HepG2 (cell line): ENCODE measurements around the gene GPR62. TPM values are rescaled to one million over a fixed set of nuclear protein-coding genes. Genes with fewer than 3 reads are reported as not detected.

ENCODE experiments used
- BCL3 ChIP-seq: sonication (generic); formaldehyde crosslinking; IDR thresholded peaks from 2 replicates; pipeline ENCODE4 v1.5.1; 2020; ENCODE audit warnings: mild to moderate bottlenecking, missing genetic modification reagents, moderate library complexity
- CEBPG ChIP-seq: IDR thresholded peaks from 2 replicates; pipeline ENCODE4 v1.6.1; 2016
- HNF4A ChIP-seq: sonication (generic); formaldehyde crosslinking; IDR thresholded peaks from 2 replicates; pipeline ENCODE4 v1.4.0; 2020; ENCODE audit warnings: missing genetic modification reagents
- MAFF ChIP-seq: IDR thresholded peaks from 2 replicates; pipeline ENCODE4 v1.6.1; 2011; ENCODE audit warnings: low read depth, low read length, improper control_type of control experiment
- PAWR ChIP-seq: sonication (generic); formaldehyde crosslinking; IDR thresholded peaks from 2 replicates; pipeline ENCODE4 v1.4.0; 2020; ENCODE audit warnings: missing genetic modification reagents, mild to moderate bottlenecking, borderline replicate concordance
- RFX3 ChIP-seq: IDR thresholded peaks from 2 replicates; pipeline ENCODE4 v1.6.1; 2016; ENCODE audit warnings: missing biosample characterization, missing genetic modification reagents
- SKI ChIP-seq: fragments of 450-650 bp; IDR thresholded peaks from one replicate; pipeline ENCODE4 v1.6.1; 2018; ENCODE audit warnings: mild to moderate bottlenecking; ENCODE audit not compliant: partially characterized antibody
- ZC3H4 ChIP-seq: sonication (generic); formaldehyde crosslinking; IDR thresholded peaks from 2 replicates; pipeline ENCODE4 v1.4.0; 2020; ENCODE audit warnings: missing genetic modification reagents, borderline replicate concordance
- ZNF24 ChIP-seq: fragments of 450-650 bp; IDR thresholded peaks from 2 replicates; pipeline ENCODE4 v1.6.1; 2017; ENCODE audit warnings: antibody characterized with exemption, mild to moderate bottlenecking
- polyA plus RNA-seq, 8 experiments: library from polyadenylated mRNA; depleted of rRNA in 3 of 8; stranded (reverse) in 7 of 8; unstranded in 1 of 8; fragments of >200 nt; fragmentation: Illumina TruSeq in 4 of 8; extraction: Trizol in 4 of 8; gene quantifications; 2 replicates each; pipeline versions ENCODE4 v1.2.1 to v1.2.3, GENCODE V29; 2011 to 2016; ENCODE audit warnings: low read depth in 4 of 8, missing spikeins in 1 of 8, mixed read lengths in 1 of 8; ENCODE audit not compliant: insufficient read depth in 1 of 8
- total RNA-seq, 5 experiments: library from RNA; depleted of rRNA; stranded (reverse); fragments of >200 nt; fragmentation: Illumina TruSeq; extraction: Trizol; gene quantifications; 2 replicates each; pipeline ENCODE4 v1.2.3, GENCODE V29; 2016; ENCODE audit warnings: low read depth in 1 of 5
- TF ChIP-seq, protein P1 (sequence below): sonication (generic); formaldehyde crosslinking; IDR thresholded peaks from one replicate; pipeline ENCODE4 v1.5.1; 2020; ENCODE audit warnings: mild to moderate bottlenecking, missing genetic modification reagents; ENCODE audit errors: not compliant biosample characterization
- TF ChIP-seq, protein P2 (sequence below): sonication (generic); formaldehyde crosslinking; IDR thresholded peaks from 2 replicates; pipeline ENCODE4 v1.8.1; 2022; ENCODE audit warnings: low read depth, mild to moderate bottlenecking, missing genetic modification reagents
- TF ChIP-seq, protein P3 (sequence below): sonication (generic); formaldehyde crosslinking; IDR thresholded peaks from 2 replicates; pipeline ENCODE4 v1.4.0; 2020; ENCODE audit warnings: missing genetic modification reagents, borderline replicate concordance
- TF ChIP-seq, protein P4 (sequence below): IDR thresholded peaks from 2 replicates; pipeline ENCODE4 v1.6.1; 2016; ENCODE audit warnings: missing genetic modification reagents, missing compliant biosample characterization

Gene GPR62
- total and polyA plus RNA-seq, 2 of the 13 experiments (the other 11 are each of a cell fraction or from before 2014, with no cell fraction given) = not detected

DNA sequence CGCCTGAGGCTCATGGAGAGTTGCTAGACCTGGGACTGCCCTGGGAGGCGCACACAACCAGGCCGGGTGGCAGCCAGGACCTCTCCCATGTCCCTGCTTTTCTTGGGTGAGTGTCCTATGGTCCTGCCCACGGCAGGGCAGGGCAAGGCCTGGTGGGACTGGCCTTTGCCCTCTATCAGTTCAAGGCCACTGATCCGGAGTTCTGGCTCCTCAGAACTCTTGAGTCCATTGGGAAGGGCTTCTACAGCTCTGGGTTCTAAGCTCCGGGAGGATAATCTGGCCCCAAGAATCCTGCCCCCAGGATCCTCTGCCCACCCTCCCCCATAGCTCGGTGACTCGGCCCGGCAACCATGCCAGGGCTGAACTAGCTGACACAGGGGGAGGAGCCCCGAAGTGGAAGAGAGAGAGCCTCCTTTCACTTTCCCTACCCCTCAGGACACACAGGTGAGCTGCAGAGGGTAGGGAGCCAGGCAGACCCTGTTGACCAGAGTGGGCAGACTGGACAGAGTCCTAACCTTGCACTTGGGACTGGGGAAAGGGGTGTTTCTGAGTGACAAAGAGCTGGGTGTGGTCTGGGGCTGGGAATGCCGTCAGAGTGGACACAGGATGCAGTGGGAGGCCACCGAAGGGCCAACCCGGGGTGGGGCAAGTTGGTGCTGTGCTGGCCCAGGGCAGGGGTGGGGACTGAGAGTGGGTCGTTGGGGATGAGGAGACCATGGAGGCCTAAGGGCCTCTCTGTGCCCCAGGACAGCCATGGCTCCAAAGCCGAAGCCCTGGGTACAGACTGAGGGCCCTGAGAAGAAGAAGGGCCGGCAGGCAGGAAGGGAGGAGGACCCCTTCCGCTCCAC lies 12.4 kb upstream of the GPR62 start (continued):
- TF ChIP-seq, protein P1, sequence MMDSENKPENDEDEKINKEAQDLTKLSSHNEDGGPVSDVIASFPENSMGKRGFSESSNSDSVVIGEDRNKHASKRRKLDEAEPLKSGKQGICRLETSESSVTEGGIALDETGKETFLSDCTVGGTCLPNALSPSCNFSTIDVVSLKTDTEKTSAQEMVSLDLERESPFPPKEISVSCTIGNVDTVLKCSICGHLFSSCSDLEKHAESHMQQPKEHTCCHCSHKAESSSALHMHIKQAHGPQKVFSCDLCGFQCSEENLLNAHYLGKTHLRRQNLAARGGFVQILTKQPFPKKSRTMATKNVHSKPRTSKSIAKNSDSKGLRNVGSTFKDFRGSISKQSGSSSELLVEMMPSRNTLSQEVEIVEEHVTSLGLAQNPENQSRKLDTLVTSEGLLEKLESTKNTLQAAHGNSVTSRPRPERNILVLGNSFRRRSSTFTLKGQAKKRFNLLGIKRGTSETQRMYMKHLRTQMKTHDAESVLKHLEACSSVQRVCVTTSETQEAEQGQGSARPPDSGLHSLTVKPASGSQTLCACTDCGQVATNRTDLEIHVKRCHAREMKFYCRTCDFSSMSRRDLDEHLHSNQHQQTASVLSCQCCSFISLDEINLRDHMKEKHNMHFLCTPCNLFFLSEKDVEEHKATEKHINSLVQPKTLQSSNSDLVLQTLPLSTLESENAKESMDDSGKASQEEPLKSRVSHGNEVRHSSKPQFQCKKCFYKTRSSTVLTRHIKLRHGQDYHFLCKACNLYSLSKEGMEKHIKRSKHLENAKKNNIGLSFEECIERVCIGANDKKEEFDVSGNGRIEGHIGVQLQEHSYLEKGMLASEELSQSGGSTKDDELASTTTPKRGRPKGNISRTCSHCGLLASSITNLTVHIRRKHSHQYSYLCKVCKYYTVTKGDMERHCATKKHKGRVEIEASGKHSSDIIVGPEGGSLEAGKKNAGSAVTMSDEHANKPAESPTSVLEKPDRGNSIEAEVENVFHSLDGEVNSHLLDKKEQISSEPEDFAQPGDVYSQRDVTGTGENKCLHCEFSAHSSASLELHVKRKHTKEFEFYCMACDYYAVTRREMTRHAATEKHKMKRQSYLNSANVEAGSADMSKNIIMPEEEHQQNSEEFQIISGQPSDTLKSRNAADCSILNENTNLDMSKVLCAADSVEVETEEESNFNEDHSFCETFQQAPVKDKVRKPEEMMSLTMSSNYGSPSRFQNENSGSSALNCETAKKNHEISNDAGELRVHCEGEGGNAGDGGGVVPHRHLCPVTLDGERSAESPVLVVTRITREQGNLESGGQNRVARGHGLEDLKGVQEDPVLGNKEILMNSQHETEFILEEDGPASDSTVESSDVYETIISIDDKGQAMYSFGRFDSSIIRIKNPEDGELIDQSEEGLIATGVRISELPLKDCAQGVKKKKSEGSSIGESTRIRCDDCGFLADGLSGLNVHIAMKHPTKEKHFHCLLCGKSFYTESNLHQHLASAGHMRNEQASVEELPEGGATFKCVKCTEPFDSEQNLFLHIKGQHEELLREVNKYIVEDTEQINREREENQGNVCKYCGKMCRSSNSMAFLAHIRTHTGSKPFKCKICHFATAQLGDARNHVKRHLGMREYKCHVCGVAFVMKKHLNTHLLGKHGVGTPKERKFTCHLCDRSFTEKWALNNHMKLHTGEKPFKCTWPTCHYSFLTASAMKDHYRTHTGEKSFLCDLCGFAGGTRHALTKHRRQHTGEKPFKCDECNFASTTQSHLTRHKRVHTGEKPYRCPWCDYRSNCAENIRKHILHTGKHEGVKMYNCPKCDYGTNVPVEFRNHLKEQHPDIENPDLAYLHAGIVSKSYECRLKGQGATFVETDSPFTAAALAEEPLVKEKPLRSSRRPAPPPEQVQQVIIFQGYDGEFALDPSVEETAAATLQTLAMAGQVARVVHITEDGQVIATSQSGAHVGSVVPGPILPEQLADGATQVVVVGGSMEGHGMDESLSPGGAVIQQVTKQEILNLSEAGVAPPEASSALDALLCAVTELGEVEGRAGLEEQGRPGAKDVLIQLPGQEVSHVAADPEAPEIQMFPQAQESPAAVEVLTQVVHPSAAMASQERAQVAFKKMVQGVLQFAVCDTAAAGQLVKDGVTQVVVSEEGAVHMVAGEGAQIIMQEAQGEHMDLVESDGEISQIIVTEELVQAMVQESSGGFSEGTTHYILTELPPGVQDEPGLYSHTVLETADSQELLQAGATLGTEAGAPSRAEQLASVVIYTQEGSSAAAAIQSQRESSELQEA (CRISPR knock-in tag) = peak; percentile 13
- TF ChIP-seq ZNF24 (no peak), SKI (peak; percentile 70), BCL3 (no peak), MAFF (no peak), ZC3H4 (CRISPR knock-in tag) (peak; percentile 62; the same call in 1 of the 2 replicates), CEBPG (CRISPR knock-in tag) (no peak), RFX3 (CRISPR knock-in tag) (no peak), HNF4A (CRISPR knock-in tag) (peak; percentile 61), PAWR (CRISPR knock-in tag) (no peak)
- TF ChIP-seq, protein P2, sequence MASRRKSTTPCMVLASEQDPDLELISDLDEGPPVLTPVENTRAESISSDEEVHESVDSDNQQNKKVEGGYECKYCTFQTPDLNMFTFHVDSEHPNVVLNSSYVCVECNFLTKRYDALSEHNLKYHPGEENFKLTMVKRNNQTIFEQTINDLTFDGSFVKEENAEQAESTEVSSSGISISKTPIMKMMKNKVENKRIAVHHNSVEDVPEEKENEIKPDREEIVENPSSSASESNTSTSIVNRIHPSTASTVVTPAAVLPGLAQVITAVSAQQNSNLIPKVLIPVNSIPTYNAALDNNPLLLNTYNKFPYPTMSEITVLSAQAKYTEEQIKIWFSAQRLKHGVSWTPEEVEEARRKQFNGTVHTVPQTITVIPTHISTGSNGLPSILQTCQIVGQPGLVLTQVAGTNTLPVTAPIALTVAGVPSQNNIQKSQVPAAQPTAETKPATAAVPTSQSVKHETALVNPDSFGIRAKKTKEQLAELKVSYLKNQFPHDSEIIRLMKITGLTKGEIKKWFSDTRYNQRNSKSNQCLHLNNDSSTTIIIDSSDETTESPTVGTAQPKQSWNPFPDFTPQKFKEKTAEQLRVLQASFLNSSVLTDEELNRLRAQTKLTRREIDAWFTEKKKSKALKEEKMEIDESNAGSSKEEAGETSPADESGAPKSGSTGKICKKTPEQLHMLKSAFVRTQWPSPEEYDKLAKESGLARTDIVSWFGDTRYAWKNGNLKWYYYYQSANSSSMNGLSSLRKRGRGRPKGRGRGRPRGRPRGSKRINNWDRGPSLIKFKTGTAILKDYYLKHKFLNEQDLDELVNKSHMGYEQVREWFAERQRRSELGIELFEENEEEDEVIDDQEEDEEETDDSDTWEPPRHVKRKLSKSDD (CRISPR knock-in tag) = 0 out of 2 replicates have a peak, but pooled peaks have one; percentile 11
- TF ChIP-seq, protein P3, sequence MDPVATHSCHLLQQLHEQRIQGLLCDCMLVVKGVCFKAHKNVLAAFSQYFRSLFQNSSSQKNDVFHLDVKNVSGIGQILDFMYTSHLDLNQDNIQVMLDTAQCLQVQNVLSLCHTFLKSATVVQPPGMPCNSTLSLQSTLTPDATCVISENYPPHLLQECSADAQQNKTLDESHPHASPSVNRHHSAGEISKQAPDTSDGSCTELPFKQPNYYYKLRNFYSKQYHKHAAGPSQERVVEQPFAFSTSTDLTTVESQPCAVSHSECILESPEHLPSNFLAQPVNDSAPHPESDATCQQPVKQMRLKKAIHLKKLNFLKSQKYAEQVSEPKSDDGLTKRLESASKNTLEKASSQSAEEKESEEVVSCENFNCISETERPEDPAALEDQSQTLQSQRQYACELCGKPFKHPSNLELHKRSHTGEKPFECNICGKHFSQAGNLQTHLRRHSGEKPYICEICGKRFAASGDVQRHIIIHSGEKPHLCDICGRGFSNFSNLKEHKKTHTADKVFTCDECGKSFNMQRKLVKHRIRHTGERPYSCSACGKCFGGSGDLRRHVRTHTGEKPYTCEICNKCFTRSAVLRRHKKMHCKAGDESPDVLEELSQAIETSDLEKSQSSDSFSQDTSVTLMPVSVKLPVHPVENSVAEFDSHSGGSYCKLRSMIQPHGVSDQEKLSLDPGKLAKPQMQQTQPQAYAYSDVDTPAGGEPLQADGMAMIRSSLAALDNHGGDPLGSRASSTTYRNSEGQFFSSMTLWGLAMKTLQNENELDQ (CRISPR knock-in tag) = 0 out of 2 replicates have a peak, but pooled peaks have one; percentile 7
- TF ChIP-seq, protein P4, sequence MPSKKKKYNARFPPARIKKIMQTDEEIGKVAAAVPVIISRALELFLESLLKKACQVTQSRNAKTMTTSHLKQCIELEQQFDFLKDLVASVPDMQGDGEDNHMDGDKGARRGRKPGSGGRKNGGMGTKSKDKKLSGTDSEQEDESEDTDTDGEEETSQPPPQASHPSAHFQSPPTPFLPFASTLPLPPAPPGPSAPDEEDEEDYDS = peak; percentile 51
